NCI-H2081 (cell line): ENCODE measurements around the gene STRAP.

Source experiments
- DNase-seq, 2 experiments: peaks; one replicate each; lab custom pipeline; 2025; lab: John Stamatoyannopoulos, UW

STRAP gene

DNA sequence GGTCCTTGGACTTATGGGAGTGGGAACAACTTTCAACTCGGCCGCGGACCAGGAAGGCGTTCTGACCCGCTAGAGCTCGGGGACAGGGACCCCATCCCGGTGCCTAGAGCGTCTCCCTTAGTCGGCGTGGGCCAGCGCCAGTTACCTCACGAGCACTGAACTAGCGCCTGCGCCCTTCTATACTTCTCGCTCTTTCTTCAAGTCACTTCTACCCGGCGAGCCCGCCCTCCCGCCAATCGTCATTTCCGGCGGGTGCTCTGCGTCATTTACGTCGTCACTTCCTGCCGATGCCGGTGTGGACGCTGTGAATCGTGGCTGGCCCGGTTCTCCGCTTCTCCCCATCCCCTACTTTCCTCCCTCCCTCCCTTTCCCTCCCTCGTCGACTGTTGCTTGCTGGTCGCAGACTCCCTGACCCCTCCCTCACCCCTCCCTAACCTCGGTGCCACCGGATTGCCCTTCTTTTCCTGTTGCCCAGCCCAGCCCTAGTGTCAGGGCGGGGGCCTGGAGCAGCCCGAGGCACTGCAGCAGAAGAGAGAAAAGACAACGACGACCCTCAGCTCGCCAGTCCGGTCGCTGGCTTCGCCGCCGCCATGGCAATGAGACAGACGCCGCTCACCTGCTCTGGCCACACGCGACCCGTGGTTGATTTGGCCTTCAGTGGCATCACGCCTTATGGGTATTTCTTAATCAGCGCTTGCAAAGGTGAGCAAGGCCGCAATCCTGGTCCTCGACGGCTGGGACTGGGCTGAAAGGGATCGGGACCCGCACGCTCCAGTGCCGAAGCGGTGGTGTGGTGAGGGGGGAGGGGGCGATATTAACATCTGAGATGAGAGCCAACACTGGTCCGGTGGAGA lies at the start of gene STRAP:
TSS of gene STRAP (plus strand) at position 270 of the 854 bp plus-strand sequence. CDS start at position 591, 321 bp downstream.
- peak; percentile 96 to 98 for DNase-seq

GRCh38 chr12:15834575-15834974 lies 47.6 kb upstream of the STRAP start:
- DNase-seq, result no peak

- DNase-seq, result no peak
Measured at GRCh38 chr12:15837141-15837790, 44.9 kb upstream of the STRAP start.

GRCh38 chr12:15839041-15839440 lies 43.1 kb upstream of the STRAP start:
- DNase-seq, result no peak

- no peak for DNase-seq
Measured at GRCh38 chr12:15839682-15840081, 42.5 kb upstream of the STRAP start.

- no peak for DNase-seq
Measured at GRCh38 chr12:15842108-15842507, 40.1 kb upstream of the STRAP start.

GRCh38 chr12:15846887-15847286 lies 35.3 kb upstream of the STRAP start:
- no peak for DNase-seq

DNA sequence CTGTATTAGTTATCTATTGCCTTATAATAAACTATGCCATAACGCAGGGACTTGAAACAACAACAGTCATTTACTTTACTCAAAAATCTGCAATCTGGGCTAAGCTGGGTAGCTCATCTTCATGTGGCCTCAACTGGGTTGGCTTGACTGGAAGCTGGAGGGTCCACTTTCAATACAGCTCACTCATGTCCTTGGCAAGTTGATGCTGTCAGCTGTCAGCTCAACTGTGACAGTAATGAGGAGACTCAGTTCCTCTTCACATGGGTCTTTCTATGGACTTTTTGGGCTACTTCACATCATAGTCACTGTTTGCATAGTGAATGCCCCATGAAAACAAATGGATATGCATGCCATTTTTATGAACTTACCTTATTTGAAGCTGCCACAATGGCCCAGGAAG lies 33.6 kb upstream of the STRAP start:
- DNase-seq, result no peak

DNA sequence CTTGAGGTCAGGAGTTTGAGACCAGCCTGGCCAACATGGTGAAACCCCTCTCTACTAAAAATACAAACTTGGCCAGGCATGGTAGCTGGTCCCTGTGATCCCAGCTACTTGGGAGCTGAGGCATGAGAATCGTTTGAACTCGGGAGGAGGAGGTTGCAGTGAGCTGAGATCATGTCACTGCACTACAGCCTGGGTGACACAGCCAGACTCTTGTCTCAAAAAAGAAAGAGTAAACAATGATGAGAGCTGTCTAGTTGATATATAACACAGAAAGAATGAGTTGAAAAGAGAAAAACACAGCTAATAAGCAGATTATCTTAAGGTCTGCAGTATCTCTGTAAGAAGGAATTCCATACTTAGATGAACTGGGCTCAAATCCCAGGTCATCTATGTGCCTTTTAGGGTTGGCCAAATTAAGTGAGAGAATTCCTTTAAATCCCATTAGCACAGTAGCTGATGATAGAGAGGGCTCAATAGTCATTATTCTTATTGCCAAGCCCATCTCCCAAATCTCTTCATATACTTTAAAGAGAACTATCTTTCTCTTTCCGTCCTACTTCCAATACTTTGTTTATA lies 31.1 kb upstream of the STRAP start:
- DNase-seq, result no peak

DNA sequence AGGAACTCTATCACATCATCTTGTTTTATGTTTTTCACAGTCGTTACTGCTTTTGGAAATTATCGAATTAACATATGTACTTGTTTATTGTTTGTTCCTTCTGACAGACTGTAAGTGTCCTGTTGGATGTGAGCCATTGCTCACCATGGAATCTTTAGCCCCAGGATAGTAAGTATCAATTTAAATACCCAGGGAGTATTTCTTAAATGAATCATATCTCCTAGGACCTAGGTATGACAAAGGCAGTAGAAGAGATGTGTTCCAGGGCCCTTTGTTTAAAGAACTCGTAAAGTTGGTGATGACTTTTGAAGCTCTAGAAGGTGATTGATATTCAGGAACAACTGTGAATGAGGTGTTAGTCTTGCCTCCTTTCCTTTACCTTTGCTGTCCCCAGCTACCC lies 30.3 kb upstream of the STRAP start:
- no peak for DNase-seq

- no peak for DNase-seq
Measured at GRCh38 chr12:15852383-15852782, 29.8 kb upstream of the STRAP start.

DNA sequence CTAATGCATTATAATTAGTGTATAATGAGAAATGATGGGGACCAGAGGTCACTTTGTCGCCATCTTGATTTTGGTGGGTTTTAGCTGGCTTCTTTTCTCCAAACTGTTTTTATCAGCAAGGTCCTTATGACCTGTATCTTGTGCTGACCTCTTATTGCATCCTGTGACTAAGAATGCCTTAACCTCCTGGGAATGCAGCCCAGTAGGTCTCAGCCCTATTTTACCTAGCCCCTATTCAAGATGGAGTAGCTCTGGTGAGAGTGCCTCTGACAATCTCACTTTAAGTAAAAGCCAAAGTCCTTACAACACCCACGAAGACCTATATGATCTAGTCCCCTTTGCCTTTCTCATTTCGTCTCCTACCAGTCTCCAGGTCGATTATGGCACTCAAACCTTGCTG lies 28.3 kb upstream of the STRAP start:
- DNase-seq, result no peak

- DNase-seq, result no peak
Measured at GRCh38 chr12:15854916-15855315, 27.3 kb upstream of the STRAP start.

DNA sequence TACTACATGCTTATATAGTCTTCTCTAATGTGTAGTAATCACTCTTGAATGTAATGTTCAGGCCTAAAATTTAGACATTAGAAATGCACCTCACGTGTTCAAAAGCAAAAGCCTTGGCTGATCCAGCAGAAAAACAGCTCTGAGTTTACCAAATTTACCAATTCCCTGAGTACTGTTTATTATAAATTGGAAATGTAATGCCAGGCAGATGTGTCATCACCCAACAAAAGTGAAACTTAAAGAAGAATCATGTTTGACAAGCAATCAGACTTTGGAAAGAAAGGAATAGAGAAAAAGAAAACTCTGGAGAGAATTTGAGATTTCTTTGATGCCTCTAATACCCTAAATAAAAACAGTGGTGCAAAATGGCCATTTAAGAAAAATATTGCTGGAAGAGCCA lies 26.5 kb upstream of the STRAP start:
- DNase-seq, result no peak

- peak; percentile 50 to 54 for DNase-seq
Measured at GRCh38 chr12:15856097-15856982, 25.8 kb upstream of the STRAP start.

DNA sequence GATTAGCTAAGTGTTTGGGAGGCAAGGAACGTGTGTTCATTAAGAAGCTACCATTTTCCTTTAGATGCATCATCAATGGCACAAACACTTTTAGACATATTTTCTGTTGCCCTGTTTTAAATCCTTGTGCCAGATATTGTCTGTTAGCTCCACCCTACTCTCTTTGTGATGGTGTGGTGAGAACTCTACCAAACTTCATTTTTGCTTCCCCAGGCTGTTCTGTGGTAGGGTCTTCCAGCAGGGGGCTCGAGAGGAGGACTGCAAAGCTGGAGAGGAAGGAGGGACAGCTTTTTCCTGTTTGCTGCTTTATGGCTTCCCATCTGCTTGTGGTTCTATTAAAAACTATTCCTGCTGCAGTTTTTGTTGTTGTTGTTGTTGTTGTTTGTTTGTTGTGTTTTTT lies 23.8 kb upstream of the STRAP start:
- DNase-seq, result no peak

- no peak for DNase-seq
Measured at GRCh38 chr12:15859116-15859515, 23.1 kb upstream of the STRAP start.

DNA sequence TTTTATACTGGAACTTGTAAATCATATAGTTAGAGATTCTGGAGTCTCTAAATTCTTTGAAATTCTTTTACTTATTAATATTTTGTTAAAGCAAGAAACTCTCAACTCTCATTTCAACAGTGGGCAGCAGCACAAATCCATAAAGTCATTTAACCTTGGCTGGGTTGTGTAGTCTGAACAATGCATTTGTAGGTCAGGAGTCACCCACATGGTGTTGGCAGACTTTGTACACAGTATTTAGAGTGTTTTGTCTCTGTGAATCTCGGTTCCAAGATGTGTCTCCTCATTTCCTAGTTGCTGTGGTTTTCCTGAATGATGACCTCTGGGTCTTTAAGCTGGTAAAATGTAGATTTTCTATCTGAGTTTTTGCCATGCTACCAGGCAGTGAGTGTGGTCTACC lies 20.8 kb upstream of the STRAP start:
- no peak for DNase-seq

- no peak for DNase-seq
Measured at GRCh38 chr12:15862840-15863239, 19.3 kb upstream of the STRAP start.

- DNase-seq, result no peak
Measured at GRCh38 chr12:15863372-15863771, 18.8 kb upstream of the STRAP start.

GRCh38 chr12:15863984-15864383 lies 18.2 kb upstream of the STRAP start:
- DNase-seq, result no peak

GRCh38 chr12:15868186-15868585 lies 14.0 kb upstream of the STRAP start:
- DNase-seq, result no peak
